DOHH2 (cell line): ENCODE results near the gene HOATZ.

Source experiments
- EZH2phosphoT487 ChIP-seq: fragments of 200-600 bp; sonication (generic); IDR thresholded peaks from 2 replicates; pipeline ENCODE4 v1.6.1; 2017; ENCODE audit warnings: borderline replicate concordance, mild to moderate bottlenecking, antibody characterized with exemption, low read length, moderate library complexity, mixed read lengths
- TF ChIP-seq, protein P1 (sequence below): fragments of 200-600 bp; sonication (generic); IDR thresholded peaks from one replicate; pipeline ENCODE4 v1.5.1; 2014; ENCODE audit warnings: antibody characterized with exemption, mild to moderate bottlenecking, low read depth, low read length; ENCODE audit not compliant: poor library complexity, severe bottlenecking

DNA sequence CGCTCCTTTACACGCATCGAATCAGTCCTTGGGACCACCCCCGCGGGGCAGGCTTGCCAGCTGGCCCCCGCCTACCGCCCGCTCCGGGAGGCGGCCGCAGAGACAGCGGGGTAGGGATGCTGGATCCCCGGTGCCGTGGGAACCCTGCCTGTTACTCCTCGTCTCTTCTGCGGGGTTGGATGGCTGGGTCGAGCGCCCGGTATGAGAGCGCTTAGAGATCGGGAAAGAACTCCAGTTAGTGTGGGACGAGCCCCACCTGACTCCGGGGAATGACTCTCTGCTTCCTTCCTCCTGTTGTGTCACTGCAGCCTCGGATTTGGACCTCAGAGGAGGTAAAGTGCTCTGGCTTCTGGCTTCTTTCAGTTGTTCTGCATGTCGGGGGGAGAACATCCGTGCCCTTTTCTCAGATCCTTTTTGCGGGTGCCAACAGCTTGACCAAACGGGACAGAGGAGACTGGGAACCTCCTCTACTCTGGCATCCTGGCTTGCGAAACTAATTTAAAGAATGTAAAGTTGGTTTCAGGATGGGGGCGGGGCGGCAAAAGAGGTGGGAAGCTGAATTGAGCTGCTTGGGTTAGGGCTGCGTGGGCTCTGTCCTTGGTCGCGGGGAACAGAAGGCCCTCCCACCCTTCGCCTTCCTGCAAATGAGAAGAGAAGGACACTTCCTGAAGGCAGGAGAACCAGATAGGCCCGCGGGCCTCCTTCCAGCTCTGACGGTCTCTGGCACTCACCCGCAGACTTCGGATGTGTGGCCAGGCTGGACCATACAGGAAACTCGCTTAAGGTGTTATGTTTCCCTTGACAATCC lies 26.9 kb downstream of the HOATZ start:
- TF ChIP-seq, protein P1, sequence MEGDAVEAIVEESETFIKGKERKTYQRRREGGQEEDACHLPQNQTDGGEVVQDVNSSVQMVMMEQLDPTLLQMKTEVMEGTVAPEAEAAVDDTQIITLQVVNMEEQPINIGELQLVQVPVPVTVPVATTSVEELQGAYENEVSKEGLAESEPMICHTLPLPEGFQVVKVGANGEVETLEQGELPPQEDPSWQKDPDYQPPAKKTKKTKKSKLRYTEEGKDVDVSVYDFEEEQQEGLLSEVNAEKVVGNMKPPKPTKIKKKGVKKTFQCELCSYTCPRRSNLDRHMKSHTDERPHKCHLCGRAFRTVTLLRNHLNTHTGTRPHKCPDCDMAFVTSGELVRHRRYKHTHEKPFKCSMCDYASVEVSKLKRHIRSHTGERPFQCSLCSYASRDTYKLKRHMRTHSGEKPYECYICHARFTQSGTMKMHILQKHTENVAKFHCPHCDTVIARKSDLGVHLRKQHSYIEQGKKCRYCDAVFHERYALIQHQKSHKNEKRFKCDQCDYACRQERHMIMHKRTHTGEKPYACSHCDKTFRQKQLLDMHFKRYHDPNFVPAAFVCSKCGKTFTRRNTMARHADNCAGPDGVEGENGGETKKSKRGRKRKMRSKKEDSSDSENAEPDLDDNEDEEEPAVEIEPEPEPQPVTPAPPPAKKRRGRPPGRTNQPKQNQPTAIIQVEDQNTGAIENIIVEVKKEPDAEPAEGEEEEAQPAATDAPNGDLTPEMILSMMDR: no peak
- no peak for TF ChIP-seq EZH2phosphoT487
